Skeletal muscle cell (primary cell): ENCODE data around the gene AEN.
A peak's percentile ranks its signal among the peaks of the same experiment; 100 is the strongest.

Experiments used
- DNase-seq: peaks from one replicate; pipeline ENCODE4 v3.0.0-alpha.2; 2010; ENCODE audit warnings: low read depth
- H3K4me3 ChIP-seq: 2 replicates; pipeline ENCODE4 v1.5.1; 2011; ENCODE audit warnings: low read depth, mild to moderate bottlenecking, control low read depth, low read length, moderate library complexity

AEN gene

GRCh38 chr15:88620995-88621772 lies at the start of gene AEN:
AEN (plus strand) TSS chr15:88621340; CDS start chr15:88626210, 4,870 bp downstream.
- peak within 1 kb of the TSS; percentile 84 for H3K4me3 ChIP-seq
- DNase-seq, result peak; percentile 88

GRCh38 chr15:88571852-88572259 lies 49.3 kb upstream of the AEN start:
- DNase-seq, result no peak
- no peak overlapping the region for H3K4me3 ChIP-seq

GRCh38 chr15:88574077-88574476 lies 47.1 kb upstream of the AEN start:
- no peak overlapping the region for H3K4me3 ChIP-seq
- DNase-seq, result no peak

GRCh38 chr15:88574655-88575054 lies 46.5 kb upstream of the AEN start:
- H3K4me3 ChIP-seq, result no peak overlapping the region
- DNase-seq, result no peak

GRCh38 chr15:88579322-88579721 lies 41.8 kb upstream of the AEN start:
- no peak overlapping the region for H3K4me3 ChIP-seq
- no peak for DNase-seq

GRCh38 chr15:88580532-88580931 lies 40.6 kb upstream of the AEN start:
- no peak for DNase-seq

GRCh38 chr15:88586401-88587162 lies 34.6 kb upstream of the AEN start:
- DNase-seq, result no peak
- no peak overlapping the region for H3K4me3 ChIP-seq

More at GRCh38 chr15:88580532-88580931, 40.6 kb upstream of the AEN start:
- H3K4me3 ChIP-seq, result no peak overlapping the region

GRCh38 chr15:88590759-88591158 lies 30.4 kb upstream of the AEN start:
- DNase-seq, result no peak
- H3K4me3 ChIP-seq, result no peak overlapping the region

GRCh38 chr15:88591384-88591783 lies 29.8 kb upstream of the AEN start:
- H3K4me3 ChIP-seq, result no peak overlapping the region
- DNase-seq, result no peak

GRCh38 chr15:88603885-88604284 lies 17.3 kb upstream of the AEN start:
- H3K4me3 ChIP-seq, result no peak overlapping the region
- DNase-seq, result no peak

GRCh38 chr15:88604381-88605188 lies 16.6 kb upstream of the AEN start:
- no peak for DNase-seq
- no peak overlapping the region for H3K4me3 ChIP-seq

GRCh38 chr15:88605189-88606069 lies 15.7 kb upstream of the AEN start:
- DNase-seq, result no peak
- no peak overlapping the region for H3K4me3 ChIP-seq

GRCh38 chr15:88606070-88606794 lies 14.9 kb upstream of the AEN start:
- no peak overlapping the region for H3K4me3 ChIP-seq
- DNase-seq, result no peak

- H3K4me3 ChIP-seq, result no peak overlapping the region
- no peak for DNase-seq
Measured at GRCh38 chr15:88607951-88608350, 13.2 kb upstream of the AEN start.

- DNase-seq, result no peak
- no peak overlapping the region for H3K4me3 ChIP-seq
Measured at GRCh38 chr15:88608607-88609181, 12.4 kb upstream of the AEN start.

GRCh38 chr15:88609344-88610090 lies 11.6 kb upstream of the AEN start:
- no peak overlapping the region for H3K4me3 ChIP-seq
- no peak for DNase-seq

- DNase-seq, result no peak
- no peak overlapping the region for H3K4me3 ChIP-seq
Measured at GRCh38 chr15:88610701-88611231, 10.4 kb upstream of the AEN start.
